GM21526 (cell line): ENCODE data around the gene MUSTN1.

Experiments
- ATAC-seq: cut with Tn5 transposase; IDR thresholded peaks from one replicate; pipeline ENCODE4 v1.9.1; 2021; ENCODE audit warnings: moderate library complexity; ENCODE audit not compliant: unreplicated experiment, low FRiP score

MUSTN1 gene

DNA sequence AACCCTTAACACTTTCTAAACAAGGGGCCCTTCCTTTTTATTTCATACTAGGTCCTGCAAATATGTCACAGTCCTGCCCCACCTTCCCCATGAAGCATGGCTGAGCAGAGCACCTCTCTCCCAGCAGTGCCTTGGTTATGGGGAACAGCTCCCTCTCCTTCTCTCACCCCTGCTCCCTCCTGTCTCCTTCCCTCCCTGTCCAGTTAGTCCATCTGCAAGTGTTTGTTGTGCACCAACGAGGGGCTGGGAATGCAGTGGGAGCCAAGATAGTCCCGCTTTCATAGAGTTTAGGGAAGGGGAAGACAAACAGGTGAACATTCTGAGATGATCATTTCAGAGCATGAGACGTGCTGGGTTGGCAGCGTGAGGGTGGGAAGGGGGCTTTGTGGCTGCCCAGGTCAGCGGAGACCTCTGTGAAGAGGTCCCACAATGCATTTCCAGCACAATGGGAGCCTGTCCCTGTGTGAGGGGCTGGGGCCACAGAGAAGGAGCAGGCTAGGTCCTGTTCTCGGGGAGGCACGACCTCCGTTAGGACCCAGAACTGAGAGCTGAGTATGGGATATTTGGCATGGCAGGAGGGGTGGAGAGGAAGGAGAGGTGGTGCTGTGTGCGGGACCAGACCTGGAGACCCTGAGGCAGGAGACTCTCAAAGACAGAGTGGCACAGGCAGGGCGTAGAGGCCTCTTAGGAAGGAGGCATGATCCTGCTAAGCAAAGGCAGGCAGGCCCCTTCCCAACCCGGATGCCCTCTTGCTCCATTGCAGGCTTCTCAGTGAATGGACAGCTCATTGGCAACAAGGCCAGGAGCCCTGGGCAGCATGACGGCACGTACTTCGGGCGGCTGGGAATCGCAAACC is 45.7 kb downstream of the MUSTN1 start:
- ATAC-seq = no peak

DNA sequence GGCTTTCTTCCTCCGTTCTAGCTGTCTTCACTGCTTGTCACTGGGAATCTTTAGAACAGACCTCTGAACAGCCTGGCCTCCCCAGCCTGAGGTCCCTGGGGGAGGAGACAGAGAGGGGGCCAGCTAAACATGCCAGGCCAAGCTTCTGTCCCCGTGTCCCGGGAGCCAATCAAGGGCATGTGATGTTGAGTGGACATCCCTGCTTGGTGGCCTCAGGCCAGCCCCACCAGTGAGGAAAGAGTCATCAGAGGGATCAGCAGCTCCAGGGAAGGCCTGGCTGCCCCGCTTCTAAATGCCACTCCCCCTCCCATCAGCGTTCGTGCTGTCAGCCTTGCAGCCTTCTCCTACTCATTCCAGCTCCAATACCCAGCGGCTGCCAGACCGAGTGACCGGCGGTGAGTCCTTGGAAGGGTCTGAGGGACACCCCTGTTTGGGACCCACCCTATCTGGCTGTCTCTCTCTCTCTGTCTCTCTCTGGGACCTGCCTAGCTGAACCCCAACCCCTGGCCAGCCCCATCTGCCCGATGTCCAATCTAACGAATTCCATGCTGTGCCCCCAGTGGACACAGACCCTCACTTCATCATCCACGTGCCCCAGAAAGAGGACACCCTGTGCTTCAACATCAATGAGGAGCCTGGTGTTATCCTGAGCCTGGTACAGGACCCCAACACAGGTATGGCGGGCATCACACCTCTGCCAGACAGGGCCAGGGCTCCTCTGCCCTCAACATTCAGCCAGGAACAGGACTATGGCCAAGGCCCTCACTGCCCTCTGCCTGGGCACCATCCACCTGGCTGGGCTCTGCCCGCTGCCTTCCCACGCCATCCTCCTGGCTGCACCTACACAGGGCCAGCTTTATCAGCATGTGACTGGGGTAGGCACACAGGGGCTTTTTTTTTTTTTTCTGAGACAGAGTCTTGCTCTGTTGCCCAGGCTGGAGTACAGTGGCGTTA is 46.9 kb downstream of the MUSTN1 start:
- no peak for ATAC-seq

DNA sequence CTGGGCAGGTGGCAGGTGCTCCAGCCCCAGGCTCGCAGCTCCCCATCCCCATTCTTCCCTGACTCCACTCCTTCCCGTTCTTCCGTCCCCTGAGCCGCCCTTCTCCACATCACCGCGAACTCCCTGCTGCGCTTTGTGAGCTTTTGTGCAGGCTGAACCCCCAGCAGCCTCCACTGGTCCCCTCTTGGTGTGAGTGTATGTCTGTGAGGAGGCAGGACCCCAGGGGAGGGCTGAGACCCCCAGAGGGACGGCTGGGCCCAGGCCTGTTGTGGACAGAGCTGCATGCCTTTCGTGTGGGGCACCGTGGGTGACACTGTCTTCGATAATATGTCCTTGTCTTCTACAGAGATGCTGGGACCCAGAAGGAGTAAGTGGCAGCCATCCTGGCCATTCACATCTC is 47.6 kb downstream of the MUSTN1 start:
- no peak for ATAC-seq

DNA sequence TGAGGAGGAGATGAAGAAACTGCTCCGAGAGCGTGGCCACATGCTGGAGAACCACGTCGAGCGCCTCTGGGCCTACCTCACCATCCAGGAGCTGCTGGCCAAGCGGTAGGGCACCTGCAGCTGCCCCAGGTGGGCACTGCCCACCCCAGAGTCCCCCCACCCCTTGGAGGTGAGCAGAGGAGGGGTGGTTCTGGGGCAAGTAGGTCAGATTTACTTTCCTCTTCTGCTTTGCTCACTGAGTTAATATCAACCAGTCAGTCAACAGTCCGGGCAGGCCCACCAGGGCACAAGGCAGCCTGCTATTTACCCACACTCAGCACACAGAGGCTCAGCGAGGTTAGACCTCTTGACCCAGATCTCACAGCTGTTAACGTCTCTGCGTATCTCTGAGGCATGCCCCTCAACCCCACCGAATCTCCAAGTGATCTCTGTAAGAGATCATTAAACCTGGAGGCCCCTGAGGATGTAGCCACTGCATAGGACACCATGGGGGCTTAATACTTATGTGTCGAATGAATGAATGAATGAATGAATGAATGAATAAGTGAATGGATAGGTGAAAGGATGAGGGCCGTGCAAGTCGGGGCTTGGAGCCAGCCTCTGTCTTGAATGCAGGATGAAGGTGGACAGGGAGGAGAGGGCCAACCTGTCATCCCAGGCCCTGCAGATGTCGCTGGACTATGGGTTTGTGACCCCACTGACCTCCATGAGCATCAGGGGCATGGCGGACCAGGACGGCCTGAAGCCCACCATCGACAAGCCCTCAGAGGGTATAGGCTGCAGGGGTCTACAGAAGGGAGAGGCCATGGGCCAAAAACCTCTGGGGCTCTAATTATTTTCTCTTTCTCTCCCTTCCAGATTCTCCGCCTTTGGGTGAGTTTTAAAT is 48.2 kb downstream of the MUSTN1 start:
- no peak for ATAC-seq

DNA sequence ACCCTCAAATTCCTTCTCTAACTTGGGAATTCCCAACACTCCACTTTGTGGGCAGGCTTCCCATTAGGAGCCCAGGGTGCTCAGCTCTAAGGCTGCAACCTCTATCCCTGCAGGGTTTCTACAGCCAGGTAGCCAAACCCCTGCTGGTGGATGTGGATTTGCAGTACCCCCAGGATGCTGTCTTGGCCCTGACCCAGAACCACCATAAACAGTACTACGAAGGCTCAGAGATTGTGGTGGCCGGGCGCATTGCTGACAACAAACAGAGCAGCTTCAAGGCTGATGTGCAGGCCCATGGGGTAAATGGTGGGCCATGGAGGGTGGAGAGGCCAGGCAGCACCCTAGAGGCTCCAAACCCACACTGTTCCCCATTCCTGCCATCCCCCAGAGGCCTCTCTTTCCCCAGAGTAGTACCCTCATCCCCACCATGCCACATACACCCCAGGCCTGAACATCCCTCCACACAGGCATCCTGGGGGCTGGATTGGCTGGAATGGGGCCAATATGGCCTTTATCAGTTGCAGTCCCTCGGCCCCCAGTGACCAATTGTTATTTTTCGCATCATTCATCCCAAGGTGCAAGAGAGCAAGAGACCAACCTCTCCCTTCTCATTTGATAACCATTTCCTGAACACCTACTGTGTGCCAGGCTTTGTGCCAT is 49.8 kb downstream of the MUSTN1 start:
- no peak for ATAC-seq

DNA sequence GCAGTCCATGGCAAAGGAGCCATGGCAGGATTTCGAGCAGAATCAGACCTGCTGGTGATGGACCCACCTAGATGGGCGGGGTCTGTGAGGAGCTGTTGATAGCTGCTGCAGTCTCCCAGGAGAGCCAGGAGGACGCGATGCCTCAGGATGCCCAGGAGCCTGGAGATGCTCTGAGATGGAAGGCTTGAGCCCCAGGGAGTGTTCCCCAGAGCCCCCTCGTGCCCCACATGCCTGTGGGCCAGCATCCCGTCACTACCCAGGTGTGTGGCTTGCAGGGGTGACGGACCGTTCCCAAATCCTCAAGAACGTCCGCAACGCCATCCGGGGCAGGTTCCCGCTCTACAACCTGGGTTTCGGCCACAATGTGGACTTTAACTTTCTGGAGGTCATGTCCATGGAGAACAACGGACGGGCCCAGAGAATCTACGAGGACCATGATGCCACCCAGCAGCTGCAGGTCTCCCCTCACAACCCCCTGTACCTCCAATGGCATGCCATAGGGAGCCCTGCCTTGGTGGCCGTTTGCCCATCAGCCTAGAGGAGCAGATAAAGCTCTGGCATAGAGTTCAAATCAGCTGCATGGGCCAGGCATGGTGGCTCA is 50.7 kb downstream of the MUSTN1 start:
- no peak for ATAC-seq

DNA sequence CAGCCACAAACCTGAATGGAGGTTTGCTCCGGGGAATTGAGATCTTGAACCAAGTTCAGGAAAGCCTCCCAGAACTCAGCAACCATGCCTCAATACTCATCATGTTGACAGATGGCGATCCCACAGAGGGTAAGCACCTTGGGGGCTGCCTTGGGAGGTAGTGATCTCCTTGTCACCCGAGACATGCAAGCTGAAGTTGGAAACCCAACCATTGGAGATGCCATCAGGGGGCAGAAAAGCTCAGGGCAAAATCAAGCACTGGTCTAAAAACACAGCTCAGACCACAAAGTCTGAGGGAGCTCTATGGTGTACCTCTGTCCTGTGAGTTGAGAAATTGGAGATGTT is 51.6 kb downstream of the MUSTN1 start:
- ATAC-seq = no peak
